GM19452 (cell line): ENCODE measurements around the gene SLFNL1.

Experiments
- ATAC-seq: cut with Tn5 transposase; IDR thresholded peaks from one replicate; pipeline ENCODE4 v1.9.1; 2021; ENCODE audit not compliant: unreplicated experiment

The SLFNL1 gene

DNA sequence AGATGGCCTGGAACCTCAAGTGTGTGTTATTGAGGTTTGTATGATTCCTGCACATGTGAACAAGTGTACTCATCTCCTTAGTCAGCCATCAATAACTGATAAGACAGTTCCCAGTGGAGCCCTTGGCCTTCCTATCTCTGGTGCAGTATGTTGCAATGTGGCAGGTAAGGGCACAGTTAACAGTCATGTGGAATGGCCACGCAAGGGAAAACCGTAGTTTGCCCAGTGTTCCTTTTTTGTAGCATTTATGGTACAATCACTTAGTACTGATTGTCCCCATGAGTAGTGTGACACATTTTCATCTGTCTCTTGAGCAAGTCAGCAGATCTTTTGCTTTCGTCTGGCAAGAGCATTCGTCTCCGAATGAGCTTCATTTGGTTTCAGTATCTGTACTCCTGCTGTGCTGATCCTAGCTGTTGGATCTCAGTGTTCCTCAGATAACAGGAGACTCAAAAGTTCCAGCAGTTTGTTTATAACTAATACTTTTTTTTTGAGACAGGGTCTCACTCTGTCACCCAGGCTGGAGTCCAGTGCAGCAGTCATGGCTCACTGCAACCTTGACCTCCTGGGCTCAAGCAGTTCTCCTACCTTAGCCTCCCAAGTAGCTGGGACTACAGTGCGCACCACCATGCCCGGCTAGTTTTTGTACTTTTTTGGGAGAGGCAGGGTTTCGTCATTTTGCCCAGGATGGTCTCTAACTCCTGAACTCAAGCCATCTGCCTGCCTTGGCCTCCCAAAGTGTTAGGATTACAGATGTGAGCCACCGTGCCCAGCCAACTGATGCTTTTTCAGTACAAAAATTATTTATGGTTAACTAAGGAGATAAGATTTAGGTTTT, 33.9 kb downstream of the SLFNL1 start:
- no peak for ATAC-seq

DNA sequence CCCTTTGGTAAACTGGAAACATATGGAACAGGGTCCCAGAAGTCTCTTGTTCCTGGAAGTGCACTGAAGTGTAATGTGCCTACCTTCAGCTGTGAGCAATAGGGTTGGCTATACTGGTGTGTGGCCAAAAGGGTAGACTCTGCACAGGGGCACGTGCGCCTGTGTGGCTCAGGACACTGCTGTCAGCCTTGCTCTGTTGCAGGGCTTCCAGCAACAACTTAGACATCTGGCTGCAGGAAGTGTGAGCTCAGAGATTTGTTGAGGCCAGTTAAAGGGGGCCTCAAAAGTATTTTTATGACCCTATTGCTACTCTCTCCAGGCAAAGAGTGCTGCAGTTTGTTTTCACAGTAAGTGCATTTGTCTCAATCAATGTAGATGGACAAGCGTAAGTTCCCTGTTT, 34.6 kb downstream of the SLFNL1 start:
- ATAC-seq = no peak

DNA sequence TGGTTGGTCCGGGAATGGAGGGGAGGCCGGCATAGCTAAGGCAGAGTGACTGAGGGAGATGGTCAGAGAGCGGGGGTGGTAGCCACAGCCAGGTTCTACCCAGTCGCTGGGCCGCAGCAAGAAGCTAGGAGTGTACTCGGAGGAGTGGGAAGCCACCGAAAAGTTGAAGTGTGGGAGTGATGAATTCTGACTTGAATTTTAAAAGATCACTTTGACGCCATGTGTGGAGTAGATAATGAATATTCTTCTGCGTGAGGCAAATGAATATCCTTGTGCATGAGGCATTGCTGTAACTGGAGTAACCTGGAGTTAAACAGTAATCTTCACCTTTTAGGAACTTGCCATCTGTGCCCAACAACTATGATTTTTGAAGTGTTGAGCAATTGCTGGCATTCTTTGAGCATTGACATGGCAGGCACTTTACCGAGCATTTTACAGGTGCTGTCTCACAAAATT, 35.2 kb downstream of the SLFNL1 start:
- ATAC-seq = no peak

DNA sequence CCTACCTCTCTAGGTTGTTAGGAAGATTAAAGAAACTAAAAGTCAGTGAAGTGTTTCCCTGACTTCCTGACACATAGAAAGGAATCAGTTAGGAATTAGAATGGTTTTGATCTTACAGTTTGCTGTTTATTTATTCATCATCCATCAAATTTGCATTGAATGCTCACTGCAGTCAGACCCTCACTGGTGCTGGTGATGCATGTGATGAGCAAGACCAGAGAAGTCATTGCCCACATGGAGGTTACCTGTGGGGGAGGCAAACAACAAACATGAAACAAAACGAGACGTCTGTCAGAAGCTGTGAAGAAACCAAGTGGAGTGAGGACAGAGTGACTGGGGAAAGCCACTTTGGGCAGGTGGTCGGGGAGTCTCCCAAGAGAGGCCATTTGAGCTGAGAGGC, 35.6 kb downstream of the SLFNL1 start:
- no peak for ATAC-seq

DNA sequence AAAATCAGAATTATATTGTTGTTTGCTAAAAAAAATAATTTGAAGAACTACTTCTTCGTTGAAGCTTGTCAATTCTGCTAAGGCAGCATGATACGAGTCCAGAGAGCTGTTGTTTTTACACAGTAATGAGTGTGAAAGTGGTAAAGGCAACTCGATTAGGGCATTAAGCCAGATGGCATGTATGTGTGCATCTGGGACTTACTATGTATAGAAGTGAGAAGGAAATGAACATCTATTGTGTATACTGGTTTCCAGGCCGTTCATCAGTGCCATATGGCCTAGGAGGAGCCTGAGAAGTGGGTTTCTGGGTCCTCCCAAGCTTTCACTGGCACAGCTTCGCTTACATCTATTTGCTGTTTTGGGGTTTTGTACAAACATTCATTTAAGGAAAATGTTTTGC, 36.4 kb downstream of the SLFNL1 start:
- no peak for ATAC-seq

DNA sequence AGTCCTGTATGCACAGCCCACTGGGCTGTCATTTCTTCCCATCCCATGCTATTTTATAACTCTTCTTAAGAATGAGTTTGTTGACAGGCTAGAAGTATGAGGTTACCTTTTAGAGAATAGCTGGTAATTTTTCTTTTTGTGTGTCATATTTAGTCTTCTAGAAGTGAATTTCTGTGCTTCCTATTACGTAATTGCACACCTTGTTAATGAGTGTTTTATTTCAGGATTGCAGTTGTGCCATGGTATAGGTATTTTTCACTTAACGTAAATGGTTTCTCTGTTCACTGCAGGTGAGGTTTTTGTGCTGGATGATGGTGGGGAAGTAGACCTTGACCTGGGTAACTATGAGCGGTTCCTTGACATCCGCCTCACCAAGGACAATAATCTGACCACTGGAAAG, 37.0 kb downstream of the SLFNL1 start:
- no peak for ATAC-seq

DNA sequence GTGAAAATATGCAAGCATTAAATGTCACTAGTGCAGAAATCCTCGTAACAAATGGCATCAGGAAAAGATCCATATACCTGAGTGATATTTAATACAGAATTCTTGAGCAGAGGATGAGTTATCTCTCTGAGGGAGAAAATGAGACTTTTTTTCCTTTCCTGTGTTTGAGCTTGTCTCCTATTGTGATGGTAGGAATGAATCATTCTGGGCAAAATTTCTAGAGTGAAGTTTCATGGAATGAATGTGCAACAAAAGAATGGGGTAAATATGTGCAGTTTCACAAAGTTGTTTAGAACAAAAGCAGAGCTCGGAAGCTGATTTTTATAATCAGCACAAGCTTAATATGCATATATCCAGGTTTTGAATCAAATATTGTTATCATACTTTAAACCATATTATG, 37.5 kb downstream of the SLFNL1 start:
- ATAC-seq = no peak

DNA sequence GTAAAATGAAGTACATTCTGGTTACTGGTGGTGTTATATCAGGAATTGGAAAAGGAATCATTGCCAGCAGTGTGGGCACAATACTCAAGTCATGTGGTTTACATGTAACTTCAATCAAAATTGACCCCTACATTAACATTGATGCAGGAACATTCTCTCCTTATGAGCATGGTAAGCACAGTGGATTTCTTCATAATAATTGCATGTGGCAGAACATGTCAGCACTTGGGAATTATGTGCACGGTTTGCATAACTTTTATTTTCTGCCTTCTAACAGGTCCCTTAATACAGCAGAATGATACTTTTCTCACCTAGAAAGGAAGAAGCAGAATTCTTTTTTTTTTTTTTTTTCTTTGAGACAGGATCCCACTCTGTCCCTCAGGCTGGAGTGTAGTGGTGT, 38.2 kb downstream of the SLFNL1 start:
- ATAC-seq = no peak

DNA sequence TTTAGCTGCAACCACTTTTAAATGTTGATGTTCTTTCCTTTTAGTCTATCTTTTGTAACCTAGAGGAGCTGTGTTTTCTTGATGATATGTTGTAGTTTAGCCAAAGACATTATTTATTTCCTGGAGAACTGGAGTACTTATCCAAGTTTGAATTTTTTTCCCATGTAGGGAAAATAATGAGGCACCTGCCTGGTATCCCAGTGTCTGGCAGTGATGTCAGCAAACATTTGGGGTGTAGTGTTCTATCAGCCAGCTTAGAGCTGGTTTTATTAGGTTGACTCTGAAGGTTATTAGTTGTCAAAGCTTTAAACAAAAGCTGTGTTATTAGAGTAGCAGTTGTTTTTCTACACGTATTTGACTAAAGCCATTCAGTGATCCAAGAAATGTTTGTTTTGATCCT, 38.8 kb downstream of the SLFNL1 start:
- ATAC-seq = no peak

DNA sequence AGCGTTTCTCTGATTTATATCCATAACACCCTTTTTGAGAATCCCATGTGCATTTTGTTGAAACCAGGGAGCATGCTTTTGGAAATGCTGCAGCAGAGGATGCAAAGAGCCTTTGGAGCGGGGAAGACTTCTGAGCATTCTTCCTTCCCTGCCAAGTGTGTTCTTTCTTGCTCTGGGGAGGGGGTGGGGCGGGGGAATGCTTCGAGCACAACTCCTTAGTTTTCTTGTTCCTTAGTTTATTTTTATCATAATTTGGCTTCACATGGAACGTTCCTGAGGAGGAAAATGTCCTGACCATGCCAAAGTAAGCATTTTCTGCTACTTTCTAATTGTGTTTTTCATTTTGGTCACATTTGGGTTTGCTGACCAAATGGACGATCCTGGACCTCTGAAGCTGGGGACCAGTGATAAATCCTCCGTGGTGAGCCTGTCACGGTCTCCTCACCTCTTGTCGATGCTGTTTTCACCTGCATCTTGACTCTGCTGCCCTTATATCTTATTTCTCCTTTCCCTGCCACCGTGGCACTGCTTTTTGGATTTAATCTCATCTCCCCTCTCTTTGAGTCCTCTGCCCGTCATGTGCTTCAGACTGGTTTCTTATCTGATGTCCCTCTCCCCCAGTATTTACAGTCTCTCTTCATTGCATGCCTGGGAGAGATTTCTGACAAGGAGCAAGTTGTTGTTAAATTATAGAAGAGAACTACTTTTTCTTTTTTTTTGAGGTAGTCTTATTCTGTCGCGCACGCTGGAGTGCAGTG, 39.7 kb downstream of the SLFNL1 start:
- no peak for ATAC-seq

DNA sequence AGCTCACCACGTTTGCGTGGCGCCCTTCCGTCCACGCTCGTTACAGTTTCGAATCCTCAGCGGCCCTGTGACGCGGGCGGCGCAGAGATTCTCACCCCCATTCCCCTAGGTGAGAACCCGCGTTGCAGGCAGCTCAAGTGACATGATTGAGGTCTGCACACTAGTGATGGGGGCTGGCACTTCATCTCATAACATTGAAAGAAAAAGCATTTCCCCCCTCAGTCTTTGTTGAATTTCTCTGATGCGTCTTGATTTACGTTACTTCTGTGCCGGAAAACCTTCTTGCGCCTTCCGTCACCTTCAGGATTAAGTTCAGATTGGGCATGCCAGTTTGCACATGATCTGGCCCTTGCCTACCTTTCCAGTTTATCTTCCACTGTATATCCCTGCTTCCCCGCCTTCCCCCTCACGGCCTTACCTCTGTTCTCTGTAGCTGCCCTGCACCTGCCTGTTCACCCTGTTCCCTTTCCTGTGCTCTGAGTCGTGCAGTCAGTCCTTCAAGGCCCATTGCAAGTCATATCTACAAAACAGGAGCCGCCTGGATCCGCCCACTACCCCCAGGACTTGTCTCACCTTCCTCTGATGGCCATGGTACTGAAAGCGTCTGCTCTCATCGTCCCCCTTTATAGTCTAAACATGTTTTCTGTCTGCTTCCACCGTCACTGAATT, 40.9 kb downstream of the SLFNL1 start:
- ATAC-seq = no peak

DNA sequence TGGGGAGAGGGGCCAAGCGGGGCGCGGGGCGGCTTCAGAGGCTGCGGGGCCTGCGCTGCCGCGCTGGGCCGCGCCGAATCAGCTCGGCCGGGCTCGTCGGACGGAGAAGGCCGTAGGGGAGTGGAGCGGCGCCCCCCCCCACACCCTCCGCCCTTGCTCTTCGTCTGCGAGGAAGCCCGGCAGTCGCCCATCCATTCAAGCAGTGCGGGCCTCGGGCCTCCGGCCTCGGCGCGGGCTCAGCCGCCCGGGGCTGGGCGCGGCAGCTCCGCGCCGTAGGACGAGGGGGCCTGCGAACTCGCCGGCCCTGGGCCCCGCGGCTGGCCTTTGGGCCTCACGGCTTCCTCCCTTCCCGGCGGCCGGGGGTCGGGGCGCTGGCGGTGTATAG, 41.5 kb downstream of the SLFNL1 start:
- ATAC-seq = peak; percentile 25

DNA sequence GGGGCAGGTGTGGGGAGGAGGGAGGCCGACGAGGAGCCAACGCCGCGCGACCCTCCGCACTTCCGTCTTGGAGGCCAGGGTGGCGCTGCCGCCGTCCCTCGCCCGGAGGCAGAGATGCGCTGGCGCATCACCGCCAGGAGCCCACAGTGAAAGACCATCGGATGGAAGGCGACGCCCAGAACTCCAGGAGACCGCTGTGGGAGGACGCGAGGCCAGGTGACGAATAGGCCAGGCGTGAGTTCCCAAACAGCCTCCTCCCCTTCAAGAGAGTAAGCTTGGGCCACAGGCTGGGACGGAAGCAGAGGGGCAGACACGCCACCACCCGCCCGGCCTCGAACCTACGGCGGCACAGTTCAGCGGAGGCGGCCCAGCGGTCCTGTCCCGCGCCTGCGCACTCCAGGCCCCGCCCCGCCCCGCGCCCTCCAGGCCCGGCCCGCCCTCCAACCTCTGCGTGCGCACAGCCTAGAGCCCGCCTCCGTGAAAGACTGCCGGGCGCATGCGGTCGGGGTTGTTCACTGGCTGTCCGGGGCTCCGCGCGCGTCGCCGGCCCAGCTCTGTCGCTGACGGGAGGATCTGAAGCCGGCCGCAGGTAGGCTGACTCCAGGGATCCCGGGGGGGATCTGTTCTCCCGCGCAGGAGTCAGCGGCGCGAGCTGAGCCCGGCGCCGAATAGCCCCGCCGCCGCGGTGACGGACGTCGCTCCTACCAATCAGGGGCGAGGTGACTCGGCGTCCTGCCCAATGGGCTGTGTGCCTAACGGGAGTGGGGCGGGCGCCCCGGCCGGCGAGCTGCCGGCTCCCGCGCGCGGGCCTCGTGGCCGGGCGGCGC, 42.1 kb downstream of the SLFNL1 start, which contains the start of gene CTPS1:
CTPS1 (plus strand) TSS at position 456 of the 827 bp plus-strand sequence. CDS start 3,595 bp downstream, outside the sequence.
- peak; percentile 86 for ATAC-seq

DNA sequence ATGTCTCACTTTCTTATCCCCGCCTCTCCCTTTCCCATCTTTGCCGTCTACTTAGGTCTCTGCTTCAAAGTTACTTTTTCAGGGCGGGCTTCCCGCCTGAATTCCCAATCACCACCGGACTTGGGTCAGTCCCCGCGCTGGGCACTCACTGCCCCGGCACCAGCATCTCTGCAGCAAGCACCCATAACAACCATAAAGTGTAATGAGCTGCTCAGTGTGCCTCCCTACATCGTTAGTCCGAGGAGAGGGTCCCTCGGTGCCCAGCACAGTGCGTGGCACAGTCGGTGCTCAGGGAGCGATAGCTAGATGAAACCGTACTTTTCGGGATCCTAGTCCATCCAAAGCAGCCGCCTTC, 42.7 kb downstream of the SLFNL1 start:
- no peak for ATAC-seq

DNA sequence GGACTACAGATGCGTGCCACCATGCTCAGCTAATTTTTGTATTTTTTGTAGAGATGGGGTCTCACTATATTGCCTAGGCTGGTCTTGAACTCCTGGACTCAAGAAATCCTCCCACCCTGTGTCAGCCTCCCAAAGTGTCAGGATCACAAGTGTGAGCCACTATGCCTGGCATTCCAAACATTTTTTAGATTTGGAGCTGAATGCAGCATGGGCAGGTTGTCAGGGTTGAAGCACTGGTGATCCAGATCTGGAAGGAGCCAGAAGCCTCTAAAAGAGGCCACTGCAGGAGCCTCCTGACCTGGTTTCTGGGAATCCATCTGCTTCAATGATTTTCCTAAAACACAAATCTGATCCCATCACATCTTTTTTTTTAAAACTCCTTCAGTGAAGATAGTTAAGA, 43.8 kb downstream of the SLFNL1 start:
- ATAC-seq = no peak

DNA sequence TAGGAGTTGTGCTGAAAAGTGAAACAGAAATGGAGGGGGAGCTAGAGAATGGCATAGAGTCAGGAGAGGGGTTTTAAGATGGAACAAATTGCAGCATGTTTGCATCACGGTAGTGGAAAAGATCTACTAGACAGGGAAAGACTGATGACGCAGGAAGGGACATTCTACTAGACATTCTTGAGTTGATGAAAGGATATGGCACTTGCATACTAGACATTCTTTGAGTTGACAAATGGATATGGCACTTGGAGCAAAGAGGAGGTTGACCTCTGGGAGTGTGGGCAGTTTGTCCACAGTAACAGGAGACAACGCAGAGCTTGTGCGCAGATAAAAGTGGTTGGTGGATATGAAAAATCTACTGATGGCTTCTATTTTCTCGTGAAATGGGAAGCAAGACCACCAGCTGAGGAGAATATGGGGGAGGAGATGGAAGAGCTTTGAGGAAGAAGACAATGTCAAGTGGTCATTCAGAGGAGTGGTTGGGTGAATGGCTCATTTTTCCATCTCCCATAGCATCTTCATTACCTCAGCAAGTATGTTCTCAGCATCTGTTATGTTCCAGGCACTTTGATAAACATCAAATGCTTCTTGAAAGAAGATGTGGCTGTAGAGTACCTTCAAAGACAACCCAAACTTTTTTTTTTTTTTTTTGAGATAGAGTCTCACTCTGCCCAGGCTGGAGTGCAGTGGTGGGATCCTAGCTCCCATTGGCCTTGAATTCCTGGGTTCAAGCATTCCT, 44.4 kb downstream of the SLFNL1 start:
- no peak for ATAC-seq

DNA sequence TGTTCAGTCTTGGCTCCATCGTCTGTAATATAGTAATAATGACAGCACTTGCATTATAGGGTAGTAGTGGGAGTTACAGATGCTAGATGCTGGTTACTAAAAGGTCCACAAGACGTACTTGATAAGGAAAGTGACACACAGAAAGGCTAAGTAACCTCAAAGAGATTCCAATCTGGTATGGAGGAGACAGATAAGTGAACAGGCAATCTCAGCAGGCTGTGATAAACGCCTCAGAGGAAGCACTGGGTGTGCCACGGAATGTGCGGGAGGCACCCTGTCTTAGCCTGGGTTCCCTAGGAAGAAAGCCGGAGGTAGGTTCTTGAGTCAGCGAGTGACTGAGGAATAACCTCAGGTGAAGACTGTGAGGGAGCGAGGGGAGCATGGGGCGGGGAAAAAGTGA, 46.6 kb downstream of the SLFNL1 start:
- no peak for ATAC-seq

DNA sequence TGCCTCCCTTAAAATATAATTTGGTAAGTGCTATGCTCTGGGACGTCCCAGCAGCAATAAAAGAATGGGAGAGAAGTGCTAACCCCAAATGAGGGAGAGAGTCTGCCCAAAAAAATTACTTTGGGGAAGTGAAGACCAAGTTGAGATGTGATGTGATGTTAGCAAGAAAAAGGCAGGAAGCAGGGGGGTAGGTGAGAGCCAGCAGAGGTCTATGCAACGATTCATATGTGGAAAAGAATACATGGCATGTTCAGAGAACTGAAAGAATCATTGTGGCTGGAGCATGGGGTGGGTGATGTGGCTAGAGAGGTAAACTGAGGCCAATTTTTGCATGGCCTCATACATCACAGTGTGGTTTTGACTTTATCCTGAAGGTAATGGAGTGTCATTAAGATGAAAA, 47.6 kb downstream of the SLFNL1 start:
- no peak for ATAC-seq

DNA sequence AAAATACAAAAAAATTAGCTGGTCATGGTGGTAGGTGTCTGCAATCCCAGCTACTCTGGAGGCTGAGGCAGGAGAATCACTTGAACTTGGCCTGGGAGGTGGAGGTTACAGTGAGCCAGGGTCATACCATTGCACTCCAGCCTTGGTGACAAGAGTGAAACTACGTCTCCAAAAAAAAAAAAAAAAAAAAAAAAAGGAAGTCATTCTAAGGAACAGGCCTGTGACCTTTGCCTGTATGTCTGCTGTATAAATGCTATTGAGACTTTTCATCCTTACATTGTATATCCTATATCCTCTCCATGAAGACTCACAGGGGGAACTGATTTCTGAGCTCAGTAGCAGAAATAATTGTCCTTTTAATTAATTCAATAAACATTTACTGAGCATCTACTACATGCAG, 49.6 kb downstream of the SLFNL1 start:
- no peak for ATAC-seq

DNA sequence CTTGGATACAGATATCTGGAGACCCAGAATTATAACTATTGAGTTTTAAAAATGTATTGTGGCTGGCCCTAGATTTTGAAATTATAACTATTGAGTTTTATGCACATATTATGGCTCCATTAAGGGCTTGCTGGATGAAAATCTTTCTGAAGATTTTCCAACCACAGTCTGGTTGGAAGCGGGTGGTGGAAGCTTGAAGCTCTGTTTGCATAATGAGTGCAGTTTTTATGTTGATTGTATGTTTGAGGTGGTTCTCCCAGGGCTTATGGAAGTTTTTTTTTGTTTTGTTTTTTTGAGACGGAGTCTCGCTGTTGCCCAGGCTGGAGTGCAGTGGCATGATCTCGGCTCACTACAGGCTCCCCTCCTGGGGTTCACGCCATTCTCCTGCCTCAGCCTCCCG, 52.1 kb downstream of the SLFNL1 start:
- no peak for ATAC-seq
